ENCODE data around the gene TENM4. TPM values are rescaled to one million over a fixed set of nuclear protein-coding genes. Genes with fewer than 3 reads are reported as not detected.

TENM4 gene
- total and polyA plus RNA-seq, 2 of the 13 experiments (the other 11 are each of a cell fraction or from before 2014, with no cell fraction given), result not detected

- TF ChIP-seq, protein P1, sequence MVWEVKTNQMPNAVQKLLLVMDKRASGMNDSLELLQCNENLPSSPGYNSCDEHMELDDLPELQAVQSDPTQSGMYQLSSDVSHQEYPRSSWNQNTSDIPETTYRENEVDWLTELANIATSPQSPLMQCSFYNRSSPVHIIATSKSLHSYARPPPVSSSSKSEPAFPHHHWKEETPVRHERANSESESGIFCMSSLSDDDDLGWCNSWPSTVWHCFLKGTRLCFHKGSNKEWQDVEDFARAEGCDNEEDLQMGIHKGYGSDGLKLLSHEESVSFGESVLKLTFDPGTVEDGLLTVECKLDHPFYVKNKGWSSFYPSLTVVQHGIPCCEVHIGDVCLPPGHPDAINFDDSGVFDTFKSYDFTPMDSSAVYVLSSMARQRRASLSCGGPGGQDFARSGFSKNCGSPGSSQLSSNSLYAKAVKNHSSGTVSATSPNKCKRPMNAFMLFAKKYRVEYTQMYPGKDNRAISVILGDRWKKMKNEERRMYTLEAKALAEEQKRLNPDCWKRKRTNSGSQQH (CRISPR knock-in tag; IDR thresholded peaks at IDR 0.05; ENCODE audit: low read depth), result no peak
- TF ChIP-seq ATF3 (CRISPR knock-in tag; IDR thresholded peaks at IDR 0.05), result no peak
- TF ChIP-seq ZNF451 (CRISPR knock-in tag; IDR thresholded peaks at IDR 0.05), result no peak
- TF ChIP-seq CREB1 (IDR thresholded peaks at IDR 0.05), result no peak
- no peak for TF ChIP-seq CREB1 (CRISPR knock-in tag; IDR thresholded peaks at IDR 0.05)
- no peak for TF ChIP-seq RAD21 (CRISPR knock-in tag; IDR thresholded peaks at IDR 0.05)
- TF ChIP-seq, protein P2, sequence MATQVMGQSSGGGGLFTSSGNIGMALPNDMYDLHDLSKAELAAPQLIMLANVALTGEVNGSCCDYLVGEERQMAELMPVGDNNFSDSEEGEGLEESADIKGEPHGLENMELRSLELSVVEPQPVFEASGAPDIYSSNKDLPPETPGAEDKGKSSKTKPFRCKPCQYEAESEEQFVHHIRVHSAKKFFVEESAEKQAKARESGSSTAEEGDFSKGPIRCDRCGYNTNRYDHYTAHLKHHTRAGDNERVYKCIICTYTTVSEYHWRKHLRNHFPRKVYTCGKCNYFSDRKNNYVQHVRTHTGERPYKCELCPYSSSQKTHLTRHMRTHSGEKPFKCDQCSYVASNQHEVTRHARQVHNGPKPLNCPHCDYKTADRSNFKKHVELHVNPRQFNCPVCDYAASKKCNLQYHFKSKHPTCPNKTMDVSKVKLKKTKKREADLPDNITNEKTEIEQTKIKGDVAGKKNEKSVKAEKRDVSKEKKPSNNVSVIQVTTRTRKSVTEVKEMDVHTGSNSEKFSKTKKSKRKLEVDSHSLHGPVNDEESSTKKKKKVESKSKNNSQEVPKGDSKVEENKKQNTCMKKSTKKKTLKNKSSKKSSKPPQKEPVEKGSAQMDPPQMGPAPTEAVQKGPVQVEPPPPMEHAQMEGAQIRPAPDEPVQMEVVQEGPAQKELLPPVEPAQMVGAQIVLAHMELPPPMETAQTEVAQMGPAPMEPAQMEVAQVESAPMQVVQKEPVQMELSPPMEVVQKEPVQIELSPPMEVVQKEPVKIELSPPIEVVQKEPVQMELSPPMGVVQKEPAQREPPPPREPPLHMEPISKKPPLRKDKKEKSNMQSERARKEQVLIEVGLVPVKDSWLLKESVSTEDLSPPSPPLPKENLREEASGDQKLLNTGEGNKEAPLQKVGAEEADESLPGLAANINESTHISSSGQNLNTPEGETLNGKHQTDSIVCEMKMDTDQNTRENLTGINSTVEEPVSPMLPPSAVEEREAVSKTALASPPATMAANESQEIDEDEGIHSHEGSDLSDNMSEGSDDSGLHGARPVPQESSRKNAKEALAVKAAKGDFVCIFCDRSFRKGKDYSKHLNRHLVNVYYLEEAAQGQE (IDR thresholded peaks at IDR 0.05; ENCODE audit: borderline replicate concordance in 1 of 2, low read depth in 1 of 2, low read length in 2 of 2), result no peak
- TF ChIP-seq ATF5 (CRISPR knock-in tag; IDR thresholded peaks at IDR 0.05; ENCODE audit: low read depth), result no peak
- no peak for TF ChIP-seq ZNF224 (CRISPR knock-in tag; IDR thresholded peaks at IDR 0.05)
- TF ChIP-seq, protein P3, sequence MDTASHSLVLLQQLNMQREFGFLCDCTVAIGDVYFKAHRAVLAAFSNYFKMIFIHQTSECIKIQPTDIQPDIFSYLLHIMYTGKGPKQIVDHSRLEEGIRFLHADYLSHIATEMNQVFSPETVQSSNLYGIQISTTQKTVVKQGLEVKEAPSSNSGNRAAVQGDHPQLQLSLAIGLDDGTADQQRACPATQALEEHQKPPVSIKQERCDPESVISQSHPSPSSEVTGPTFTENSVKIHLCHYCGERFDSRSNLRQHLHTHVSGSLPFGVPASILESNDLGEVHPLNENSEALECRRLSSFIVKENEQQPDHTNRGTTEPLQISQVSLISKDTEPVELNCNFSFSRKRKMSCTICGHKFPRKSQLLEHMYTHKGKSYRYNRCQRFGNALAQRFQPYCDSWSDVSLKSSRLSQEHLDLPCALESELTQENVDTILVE (CRISPR knock-in tag; IDR thresholded peaks at IDR 0.05), result no peak
These were observed 254.2 kb downstream of the TENM4 start (continued) for GRCh38 chr11:79186669-79187068.

Data from HepG2 (cell line).